Esophagus muscularis mucosa (tissue), 4 donors: ENCODE data around the gene PRIMA1. TPM values are rescaled to one million over a fixed set of nuclear protein-coding genes. Genes with fewer than 3 reads are reported as not detected.

Experiments
- DNase-seq: peaks from one replicate; pipeline ENCODE4 v3.0.0-alpha.2; 2017; ENCODE audit errors: extremely low spot score
- H3K27ac ChIP-seq, 4 donors: fragments of 200-600 bp; sonication (generic); replicated peaks in 1 of 4; 1 replicate in 3 of 4; 2 replicates in 1 of 4; pipeline ENCODE4 v1.5.1; 2016 to 2019; ENCODE audit warnings: mild to moderate bottlenecking in 1 of 4
- H3K27me3 ChIP-seq, 4 donors: fragments of 200-600 bp; sonication (generic); one replicate each; pipeline versions ENCODE4 v1.5.1 to v1.6.0; 2016 to 2019
- H3K36me3 ChIP-seq, 4 donors: fragments of 200-600 bp; sonication (generic); one replicate each; pipeline ENCODE4 v1.5.1; 2016 to 2019
- H3K4me1 ChIP-seq, 4 donors: fragments of 200-600 bp; sonication (generic); one replicate each; pipeline ENCODE4 v1.5.1; 2016 to 2019
- H3K4me3 ChIP-seq, 4 donors: fragments of 200-600 bp; sonication (generic); 1 replicate in 2 of 4; 2 replicates in 2 of 4; pipeline ENCODE4 v1.5.1; 2016 to 2019; ENCODE audit warnings: mild to moderate bottlenecking in 4 of 4, moderate library complexity in 1 of 4
- H3K9me3 ChIP-seq, 4 donors: fragments of 200-600 bp; sonication (generic); 1 replicate in 3 of 4; 2 replicates in 1 of 4; pipeline ENCODE4 v1.5.1; 2016 to 2019
- EP300 ChIP-seq: sonication (generic); formaldehyde crosslinking; IDR thresholded peaks from one replicate; pipeline ENCODE4 v1.6.1; 2017; ENCODE audit warnings: antibody characterized with exemption
- POLR2A ChIP-seq: fragments of 450-650 bp; IDR thresholded peaks from one replicate; pipeline ENCODE4 v1.6.1; 2017; ENCODE audit warnings: antibody characterized with exemption, moderate library complexity, mild to moderate bottlenecking, low read depth
- POLR2AphosphoS5 ChIP-seq, 2 donors: sonication (generic); formaldehyde crosslinking; IDR thresholded peaks; one replicate each; pipeline ENCODE4 v1.6.1; 2017; ENCODE audit warnings: antibody characterized with exemption in 2 of 2
- WGBS: methylation state at CpG from one replicate; pipeline ENCODE4 v1.1.5; 2018; 5-methylcytosine and 5-hydroxymethylcytosine counted together
- intact Hi-C: fragments of 100-400 bp; cut with DNase I; formaldehyde crosslinking; loops from one replicate; pipeline ENCODE4 v1.15.1; 2023
- total RNA-seq, 4 donors: library from RNA; depleted of rRNA; stranded (reverse); fragments of >200 nt; gene quantifications; one replicate each; pipeline versions ENCODE4 v1.1.0 to v1.2.1, GENCODE V29; 2016
- TF ChIP-seq, protein P1 (sequence below), 3 experiments: fragments of 200-600 bp in 2 of 3; fragments of 450-650 bp in 1 of 3; sonication (generic) in 2 of 3; IDR thresholded peaks; one replicate each; pipeline ENCODE4 v1.5.1; 2017 to 2019; ENCODE audit warnings: antibody characterized with exemption in 3 of 3, mild to moderate bottlenecking in 2 of 3, moderate library complexity in 1 of 3

Gene PRIMA1
- total RNA-seq, 4 donors from 2014 or later, result 18.7 to 30.9 (median 21.8) TPM

DNA sequence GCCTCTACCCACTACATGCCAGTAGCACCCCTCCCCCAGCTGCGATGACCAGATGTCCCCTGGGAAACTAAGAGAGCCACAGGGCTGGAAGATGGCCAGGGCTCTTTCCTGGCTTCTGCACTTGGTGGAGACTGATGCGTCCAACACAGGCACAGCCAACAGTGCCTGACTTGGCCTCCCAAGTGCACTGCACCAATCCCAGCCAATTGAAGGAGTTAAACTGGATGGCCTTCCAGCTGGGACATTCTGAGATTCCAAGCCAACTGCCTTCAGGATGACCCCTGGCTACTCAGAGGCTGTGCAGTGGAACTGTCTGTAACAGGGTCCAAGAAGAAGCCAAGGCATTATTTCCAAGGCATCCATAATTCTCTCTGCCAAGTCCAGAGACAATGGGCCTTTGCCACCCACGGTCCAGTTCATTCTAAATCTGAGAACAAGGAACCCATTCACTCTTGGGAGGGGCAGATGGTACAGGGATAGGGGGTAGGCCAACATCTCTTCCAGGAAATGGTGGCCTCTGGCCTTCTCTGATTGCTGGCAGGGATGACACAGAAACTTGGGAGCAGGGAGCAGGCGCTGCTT is 35.2 kb downstream of the PRIMA1 start:
- Histone ChIP-seq H3K4me3 (no peak overlapping the region), H3K9me3 (no peaks in the 10 kb centered on the region), H3K27ac (peak overlapping the region in 3 of 4 donors; percentile 49 to 50 (median 49)), H3K4me1 (peaks cover 22 to 50% (median 38%) of the 10 kb centered on the region in 4 donors), H3K36me3 (peaks cover 0 to 3% (median 0%) of the 10 kb centered on the region in 4 donors), H3K27me3 (no peaks in the 10 kb centered on the region)
- TF ChIP-seq, protein P1, sequence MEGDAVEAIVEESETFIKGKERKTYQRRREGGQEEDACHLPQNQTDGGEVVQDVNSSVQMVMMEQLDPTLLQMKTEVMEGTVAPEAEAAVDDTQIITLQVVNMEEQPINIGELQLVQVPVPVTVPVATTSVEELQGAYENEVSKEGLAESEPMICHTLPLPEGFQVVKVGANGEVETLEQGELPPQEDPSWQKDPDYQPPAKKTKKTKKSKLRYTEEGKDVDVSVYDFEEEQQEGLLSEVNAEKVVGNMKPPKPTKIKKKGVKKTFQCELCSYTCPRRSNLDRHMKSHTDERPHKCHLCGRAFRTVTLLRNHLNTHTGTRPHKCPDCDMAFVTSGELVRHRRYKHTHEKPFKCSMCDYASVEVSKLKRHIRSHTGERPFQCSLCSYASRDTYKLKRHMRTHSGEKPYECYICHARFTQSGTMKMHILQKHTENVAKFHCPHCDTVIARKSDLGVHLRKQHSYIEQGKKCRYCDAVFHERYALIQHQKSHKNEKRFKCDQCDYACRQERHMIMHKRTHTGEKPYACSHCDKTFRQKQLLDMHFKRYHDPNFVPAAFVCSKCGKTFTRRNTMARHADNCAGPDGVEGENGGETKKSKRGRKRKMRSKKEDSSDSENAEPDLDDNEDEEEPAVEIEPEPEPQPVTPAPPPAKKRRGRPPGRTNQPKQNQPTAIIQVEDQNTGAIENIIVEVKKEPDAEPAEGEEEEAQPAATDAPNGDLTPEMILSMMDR (IDR thresholded peaks at IDR 0.05), result no peak
- TF ChIP-seq EP300 (no peak), POLR2AphosphoS5 (IDR thresholded peaks at IDR 0.05) (peak; percentile 24 to 36)
- intact Hi-C loops, result no loop called here
- DNase-seq, result no peak
- WGBS, result 56% methylated on average over 2 of the region's 4 CpGs

DNA sequence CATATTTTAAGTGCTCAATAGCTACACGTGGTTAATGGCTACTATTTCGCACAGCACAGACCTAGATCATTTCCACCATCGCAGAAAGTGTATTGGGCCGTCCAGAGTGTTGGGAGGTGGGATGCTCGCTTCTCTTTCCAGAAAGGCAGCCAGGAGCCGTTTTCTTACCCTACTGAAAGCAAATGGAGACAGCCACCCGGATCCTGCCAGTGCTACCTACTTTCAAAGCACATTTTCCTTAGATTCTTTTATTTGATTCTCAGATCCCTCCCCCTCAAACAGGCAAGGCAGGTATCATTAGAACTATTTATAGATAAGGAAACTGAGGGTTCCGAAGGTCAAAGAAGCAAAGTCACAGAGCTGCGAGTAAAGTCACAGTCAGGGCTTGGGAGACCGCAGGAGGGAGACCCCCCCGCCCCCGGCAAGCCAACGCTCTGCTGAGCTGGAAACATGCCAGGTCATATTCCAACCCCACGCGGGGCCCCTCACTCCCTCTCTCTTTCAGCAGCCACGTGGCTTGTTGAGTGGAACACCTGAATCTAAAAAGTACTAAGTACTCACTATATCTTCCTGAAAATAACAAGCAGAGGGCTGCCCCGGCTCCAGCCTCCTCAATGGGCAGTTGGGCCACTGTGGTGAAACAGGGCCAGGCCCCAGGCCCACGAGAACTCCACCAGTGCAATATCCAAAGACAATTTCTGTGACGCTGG is 36.2 kb downstream of the PRIMA1 start:
- peaks cover 0 to 3% (median 0%) of the 10 kb centered on the region in 4 donors for H3K36me3 ChIP-seq
- H3K9me3 ChIP-seq, result no peaks in the 10 kb centered on the region
- intact Hi-C loops, result no loop called here
- 59% methylated on average over 19 of the region's 19 CpGs for WGBS
- no peak overlapping the region for H3K4me3 ChIP-seq
- DNase-seq, result no peak
- H3K27ac ChIP-seq, result peak overlapping the region; percentile 34 to 50 (median 46)
- no peaks in the 10 kb centered on the region for H3K27me3 ChIP-seq
- H3K4me1 ChIP-seq, result peaks cover 22 to 45% (median 35%) of the 10 kb centered on the region in 4 donors
- TF ChIP-seq POLR2AphosphoS5 (IDR thresholded peaks at IDR 0.05) (no peak), POLR2A (no peak), EP300 (no peak)
- TF ChIP-seq, protein P1 (IDR thresholded peaks at IDR 0.05), result no peak

GRCh38 chr14:93749076-93749420 is 39.2 kb downstream of the PRIMA1 start:
- WGBS, result 100% methylated on average over 7 of the region's 8 CpGs
- TF ChIP-seq EP300, result no peak
- no peaks in the 10 kb centered on the region for H3K27me3 ChIP-seq
- no peaks in the 10 kb centered on the region for H3K9me3 ChIP-seq
- no peak for DNase-seq
- peaks cover 0 to 3% (median 0%) of the 10 kb centered on the region in 4 donors for H3K36me3 ChIP-seq
- no peak overlapping the region for H3K4me3 ChIP-seq
- peaks cover 22 to 57% (median 45%) of the 10 kb centered on the region in 4 donors for H3K4me1 ChIP-seq
- intact Hi-C loops, result no loop called here
- H3K27ac ChIP-seq, result peak overlapping the region in 1 of 4 donors; percentile 17

DNA sequence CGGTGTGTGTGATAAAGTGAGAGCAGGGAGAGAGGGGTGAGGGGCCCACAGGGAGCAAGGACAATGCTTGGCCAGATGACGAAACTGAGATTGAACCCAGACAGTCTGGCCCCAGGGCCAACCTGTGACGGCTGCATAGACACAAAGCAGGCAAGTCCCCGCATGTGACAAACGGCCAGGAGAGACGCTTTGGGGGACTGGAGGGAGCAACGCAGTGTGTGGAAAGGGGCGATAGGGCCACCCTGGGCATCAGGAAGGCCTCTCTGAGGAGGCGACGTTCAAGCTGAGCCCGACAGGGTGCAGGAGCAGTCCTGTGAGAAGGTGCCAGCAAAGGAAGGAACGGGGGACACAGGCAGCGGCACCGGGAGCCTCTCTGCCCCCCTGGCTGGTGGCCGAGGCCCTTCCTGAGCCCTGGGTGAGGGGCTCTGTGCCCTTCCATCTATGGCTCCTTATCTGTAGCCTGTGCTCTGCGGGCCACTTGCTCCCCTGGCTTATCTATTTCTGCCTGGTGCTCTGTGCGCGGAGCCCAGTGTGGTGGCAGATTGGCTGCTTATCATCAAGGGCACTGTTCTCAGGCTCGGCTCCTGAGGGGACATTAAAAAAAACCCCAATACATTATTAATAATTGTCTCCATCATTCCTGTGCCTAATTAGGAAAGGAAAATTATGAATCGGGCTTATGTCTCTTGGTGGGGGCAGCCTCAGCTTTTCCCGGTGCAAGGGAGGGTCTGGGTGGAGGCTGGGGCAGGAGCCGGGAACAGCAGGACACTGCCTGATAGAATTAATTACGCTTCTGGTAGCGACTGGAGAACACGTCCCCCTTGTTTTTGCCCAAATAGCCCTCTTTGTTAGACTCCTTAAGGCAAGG is 39.8 kb downstream of the PRIMA1 start:
- Histone ChIP-seq H3K4me3 (no peak overlapping the region), H3K9me3 (no peaks in the 10 kb centered on the region), H3K27me3 (no peaks in the 10 kb centered on the region), H3K27ac (peak overlapping the region; percentile 40 to 65 (median 46)), H3K4me1 (peaks cover 23 to 57% (median 47%) of the 10 kb centered on the region in 4 donors), H3K36me3 (peaks cover 0 to 3% (median 0%) of the 10 kb centered on the region in 4 donors)
- intact Hi-C loops, result no loop called here
- DNase-seq, result no peak
- WGBS, result 77% methylated on average over 22 of the region's 25 CpGs
- TF ChIP-seq POLR2A (no peak), POLR2AphosphoS5 (IDR thresholded peaks at IDR 0.05) (peak in 1 of 2 donors; percentile 11)
- TF ChIP-seq, protein P1 (IDR thresholded peaks at IDR 0.05), result no peak

GRCh38 chr14:93747560-93747959 is 40.7 kb downstream of the PRIMA1 start:
- peak overlapping the region in 2 of 4 donors; percentile 13 to 68 for H3K27ac ChIP-seq
- peaks cover 24 to 57% (median 47%) of the 10 kb centered on the region in 4 donors for H3K4me1 ChIP-seq
- H3K9me3 ChIP-seq, result no peaks in the 10 kb centered on the region
- H3K36me3 ChIP-seq, result peaks cover 0 to 3% (median 0%) of the 10 kb centered on the region in 4 donors
- no peaks in the 10 kb centered on the region for H3K27me3 ChIP-seq
- no peak for DNase-seq
- WGBS, result 95% methylated on average over 1 of the region's 1 CpG
- TF ChIP-seq POLR2A, result no peak
- no peak for TF ChIP-seq POLR2AphosphoS5 (IDR thresholded peaks at IDR 0.05)
- no peak for TF ChIP-seq EP300
- TF ChIP-seq, protein P1 (IDR thresholded peaks at IDR 0.05), result no peak
- no peak overlapping the region for H3K4me3 ChIP-seq
- intact Hi-C loops, result no loop called here
